HL-60/S4 (cell line): ENCODE results near the gene BRD8.

Experiments
- in situ Hi-C: fragments of 300-500 bp; cut with MboI; formaldehyde crosslinking; loops from 2 replicates; pipeline ENCODE4 v1.14.3; 2022; ENCODE audit warnings: low sequenced_read_pairs

Gene BRD8

DNA sequence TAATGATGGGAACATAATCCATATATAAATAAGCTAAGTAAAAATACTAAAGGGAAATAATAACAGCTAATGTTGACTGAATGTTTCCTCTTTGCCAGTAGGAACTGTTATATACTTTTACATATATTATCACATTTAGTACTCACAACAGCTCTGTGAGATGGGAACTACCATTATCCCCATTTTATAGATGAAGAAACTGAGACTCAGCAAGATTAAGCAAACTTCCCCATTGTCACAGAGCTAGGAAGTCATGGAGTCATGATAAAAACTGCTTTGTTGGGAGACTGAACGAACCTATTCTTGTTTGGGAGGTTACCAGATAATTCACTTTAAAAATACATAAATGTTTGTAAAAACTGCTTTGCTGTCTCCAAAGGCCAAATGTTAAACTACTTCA lies 71.2 kb downstream of the BRD8 start:
- in situ Hi-C loops, result no loop called here

GRCh38 chr5:138105709-138106108 lies 72.7 kb downstream of the BRD8 start:
- in situ Hi-C loops, result no loop called here

DNA sequence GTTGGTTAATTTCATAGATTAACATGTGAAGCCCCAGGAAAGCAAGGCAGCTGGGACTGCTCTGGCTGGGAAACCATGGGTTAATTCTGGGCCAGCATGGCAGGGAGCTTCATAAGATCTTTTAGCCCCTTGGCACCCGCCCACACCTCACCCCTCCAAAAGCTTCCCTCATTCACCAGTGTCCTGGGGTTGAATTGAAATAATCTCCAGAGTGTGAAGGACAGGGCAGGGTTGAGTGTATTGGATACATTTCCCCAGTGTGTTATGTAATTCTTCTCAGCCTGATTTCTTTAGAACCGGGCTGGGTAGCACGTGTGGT lies 75.2 kb downstream of the BRD8 start:
- in situ Hi-C loops, result no loop called here

- in situ Hi-C loops, result no loop called here
Observed at GRCh38 chr5:138102454-138103318, 75.7 kb downstream of the BRD8 start.

- in situ Hi-C loops, result no loop called here
Observed at GRCh38 chr5:138096997-138097828, 81.2 kb downstream of the BRD8 start.

- in situ Hi-C loops, result no loop called here
Observed at GRCh38 chr5:138096363-138096762, 82.1 kb downstream of the BRD8 start.

- in situ Hi-C loops, result no loop called here
Observed at GRCh38 chr5:138095100-138095907, 83.1 kb downstream of the BRD8 start.

- in situ Hi-C loops, result no loop called here
Observed at GRCh38 chr5:138093036-138093435, 85.4 kb downstream of the BRD8 start.

DNA sequence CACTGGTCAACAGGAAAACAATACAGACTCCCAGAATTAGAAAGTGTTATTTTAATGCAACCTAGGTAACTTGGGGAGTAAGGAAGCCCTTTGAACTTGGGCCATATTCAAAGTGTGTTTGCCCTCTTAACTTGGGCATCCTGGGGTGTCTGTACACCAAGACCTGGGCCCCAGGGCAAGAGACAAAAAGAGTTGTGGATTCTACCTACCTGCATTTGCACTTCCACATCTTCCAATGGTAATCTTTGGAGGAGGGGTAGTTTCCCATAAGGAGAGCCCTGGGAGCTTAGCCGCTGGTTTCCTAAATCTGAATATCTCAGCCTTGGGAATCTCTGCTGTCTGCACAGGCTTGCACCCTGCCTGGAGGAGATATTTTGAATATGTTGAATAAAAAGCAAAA lies 86.1 kb downstream of the BRD8 start:
- in situ Hi-C loops, result no loop called here

DNA sequence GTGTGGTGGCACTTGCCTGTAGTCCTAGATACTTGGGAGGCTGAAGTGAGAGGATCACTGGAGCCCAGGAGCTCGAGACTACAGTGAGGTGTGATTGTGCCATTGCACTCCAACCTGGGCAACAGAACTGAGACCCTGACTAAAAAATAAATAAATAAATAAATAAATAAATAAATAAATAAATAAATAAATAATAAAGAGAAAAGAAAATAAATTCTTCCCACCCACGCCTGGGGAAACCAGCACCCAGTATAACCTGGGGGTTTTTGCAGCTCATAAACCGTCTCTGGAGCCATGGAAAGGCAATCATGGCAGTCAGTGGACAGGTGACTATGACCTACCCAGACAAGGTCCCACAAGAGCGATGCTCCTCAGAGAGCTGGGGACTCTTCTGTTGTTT lies 86.7 kb downstream of the BRD8 start:
- in situ Hi-C loops, result no loop called here
